H1 (cell line): ENCODE measurements around the gene CRNKL1. TPM values are rescaled to one million over a fixed set of nuclear protein-coding genes. Genes with fewer than 3 reads are reported as not detected.

Experiments used
- CTCF ChIA-PET: fragments of 300-600 bp; sonication (Branson Sonifier 250); formaldehyde crosslinking; loops from one replicate; lab custom pipeline; 2021; ENCODE audit not compliant: partially characterized antibody; lab: Charles Lee
- POLR2A ChIA-PET: fragments of 300-600 bp; sonication (Branson Sonifier 250); formaldehyde crosslinking; loops from one replicate; lab custom pipeline; 2021; ENCODE audit warnings: inconsistent platforms; ENCODE audit not compliant: partially characterized antibody; lab: Charles Lee
- DNase-seq, 2 experiments: peaks; one replicate each; pipeline versions ENCODE4 v3.0.0 to v3.0.0-alpha.2; 2010 to 2022; ENCODE audit warnings: low spot score in 2 of 2, low read depth in 1 of 2, mixed read lengths in 1 of 2
- FAIRE-seq: peaks from 2 replicates; lab custom pipeline; 2011; peaks lifted over from hg19 to GRCh38; lab: Jason Lieb, UNC
- H2AFZ ChIP-seq: 2 replicates; pipeline ENCODE4 v1.8.1; 2012; ENCODE audit warnings: low read length, inconsistent platforms
- H2AK5ac ChIP-seq: 2 replicates; pipeline ENCODE4 v1.6.1; 2013; ENCODE audit warnings: low read depth, low read length
- H2BK120ac ChIP-seq: replicated peaks from 2 replicates; pipeline ENCODE3; 2013; ENCODE audit warnings: low read depth, low read length, inconsistent platforms
- H2BK12ac ChIP-seq: 2 replicates; pipeline ENCODE4 v1.6.1; 2013; ENCODE audit warnings: low read depth, low read length
- H2BK15ac ChIP-seq: 2 replicates; pipeline ENCODE4 v1.6.1; 2013; ENCODE audit warnings: low read length
- H2BK20ac ChIP-seq: 2 replicates; pipeline ENCODE4 v1.6.1; 2013; ENCODE audit warnings: low read length
- H2BK5ac ChIP-seq: 2 replicates; pipeline ENCODE4 v1.6.1; 2013; ENCODE audit warnings: low read depth, low read length
- H3K14ac ChIP-seq: 2 replicates; pipeline ENCODE4 v1.6.1; 2013; ENCODE audit warnings: inconsistent platforms; ENCODE audit not compliant: insufficient read length
- H3K18ac ChIP-seq: 2 replicates; pipeline ENCODE4 v1.6.1; 2013; ENCODE audit warnings: low read length; ENCODE audit errors: extremely low read depth
- H3K23ac ChIP-seq: 2 replicates; pipeline ENCODE4 v1.6.1; 2013; ENCODE audit warnings: inconsistent platforms; ENCODE audit not compliant: insufficient read length
- H3K23me2 ChIP-seq: 2 replicates; pipeline ENCODE4 v1.6.1; 2013; ENCODE audit warnings: low read depth, low read length
- H3K27ac ChIP-seq: 2 replicates; pipeline ENCODE4 v1.6.1; 2011; ENCODE audit warnings: low read depth, low read length, inconsistent platforms
- H3K27me3 ChIP-seq, 4 experiments: replicated peaks in 1 of 4; 1 replicate in 1 of 4; 2 replicates in 3 of 4; pipeline versions ENCODE4 v1.6.1 to v1.8.1; 2011 to 2013; ENCODE audit warnings: low read length in 3 of 4, mild to moderate bottlenecking in 3 of 4, inconsistent platforms in 2 of 4, mixed read lengths in 2 of 4, moderate library complexity in 1 of 4; ENCODE audit not compliant: control insufficient read depth in 3 of 4, insufficient read depth in 3 of 4; ENCODE audit errors: extremely low read depth in 1 of 4
- H3K36me3 ChIP-seq, 4 experiments: 2 replicates each; pipeline versions ENCODE4 v1.6.1 to v1.8.1; 2011 to 2013; ENCODE audit warnings: mild to moderate bottlenecking in 4 of 4, low read length in 3 of 4, moderate library complexity in 2 of 4, control low read depth in 1 of 4, inconsistent platforms in 1 of 4; ENCODE audit not compliant: insufficient read depth in 4 of 4, control insufficient read depth in 2 of 4
- H3K4ac ChIP-seq: replicated peaks from 2 replicates; pipeline ENCODE3; 2013; ENCODE audit warnings: low read length, low read depth, mixed read lengths, inconsistent platforms; ENCODE audit not compliant: insufficient read length
- H3K4me1 ChIP-seq, 4 experiments: replicated peaks in 1 of 4; 1 replicate in 1 of 4; 2 replicates in 3 of 4; pipeline versions ENCODE4 v1.6.1 to v1.8.1; 2011 to 2013; ENCODE audit warnings: low read length in 3 of 4, inconsistent platforms in 2 of 4, mixed read lengths in 1 of 4; ENCODE audit not compliant: insufficient read depth in 4 of 4, control insufficient read depth in 3 of 4
- H3K4me2 ChIP-seq, 2 experiments: 2 replicates each; pipeline versions ENCODE4 v1.6.1 to v1.8.1; 2011 to 2013; ENCODE audit warnings: low read depth in 2 of 2, low read length in 2 of 2, control low read depth in 1 of 2, inconsistent platforms in 1 of 2, mild to moderate bottlenecking in 1 of 2; ENCODE audit not compliant: insufficient read depth in 1 of 2
- H3K4me3 ChIP-seq, 4 experiments: fragments of 200-600, 300-600 bp in 1 of 4; sonication (generic), shearing (Covaris generic), sonication (Bioruptor Twin) in 1 of 4; 2 replicates each; pipeline versions ENCODE4 v1.5.1 to v1.8.1; 2011 to 2016; ENCODE audit warnings: low read length in 4 of 4, low read depth in 3 of 4, control low read depth in 2 of 4, inconsistent platforms in 2 of 4, mild to moderate bottlenecking in 2 of 4, mixed read lengths in 1 of 4, moderate library complexity in 1 of 4; ENCODE audit not compliant: insufficient read depth in 2 of 4; ENCODE audit errors: extremely low read depth in 1 of 4
- H3K56ac ChIP-seq: replicated peaks from 2 replicates; pipeline ENCODE3; 2013; ENCODE audit warnings: low read depth, mild to moderate bottlenecking, mixed read lengths, low read length, inconsistent platforms; ENCODE audit not compliant: insufficient read length
- H3K79me1 ChIP-seq: 2 replicates; pipeline ENCODE4 v1.6.1; 2013; ENCODE audit warnings: low read depth, low read length, control low read depth
- H3K79me2 ChIP-seq, 2 experiments: 2 replicates each; pipeline versions ENCODE4 v1.6.1 to v1.8.1; 2012 to 2013; ENCODE audit warnings: low read length in 2 of 2, mild to moderate bottlenecking in 2 of 2, inconsistent platforms in 1 of 2; ENCODE audit not compliant: insufficient read depth in 2 of 2, control insufficient read depth in 1 of 2
- H3K9ac ChIP-seq, 4 experiments: replicated peaks in 1 of 4; 1 replicate in 1 of 4; 2 replicates in 3 of 4; pipeline versions ENCODE4 v1.6.1 to v1.8.1; 2011 to 2013; ENCODE audit warnings: low read depth in 3 of 4, low read length in 3 of 4, control low read depth in 2 of 4, mild to moderate bottlenecking in 2 of 4, moderate library complexity in 2 of 4, inconsistent platforms in 1 of 4; ENCODE audit errors: extremely low read depth in 1 of 4
- H3K9me3 ChIP-seq, 2 experiments: 2 replicates each; pipeline versions ENCODE4 v1.6.1 to v1.8.1; 2012 to 2013; ENCODE audit warnings: mild to moderate bottlenecking in 2 of 2, moderate library complexity in 2 of 2, control low read depth in 1 of 2, inconsistent platforms in 1 of 2, low read depth in 1 of 2, low read length in 1 of 2, mixed read lengths in 1 of 2; ENCODE audit not compliant: insufficient read depth in 2 of 2
- H4K20me1 ChIP-seq, 2 experiments: replicated peaks in 1 of 2; 2 replicates each; pipeline versions ENCODE3 to v1.8.1; 2011 to 2013; ENCODE audit warnings: inconsistent platforms in 2 of 2, low read length in 2 of 2, mild to moderate bottlenecking in 1 of 2; ENCODE audit not compliant: insufficient read depth in 2 of 2, control insufficient read depth in 1 of 2
- H4K5ac ChIP-seq: 2 replicates; pipeline ENCODE4 v1.6.1; 2013; ENCODE audit warnings: low read length, low read depth, mixed read lengths, inconsistent platforms; ENCODE audit not compliant: insufficient read length
- H4K8ac ChIP-seq: 2 replicates; pipeline ENCODE4 v1.8.0; 2013; ENCODE audit warnings: mild to moderate bottlenecking, moderate library complexity, low read length, inconsistent platforms; ENCODE audit not compliant: insufficient read depth; ENCODE audit errors: extremely low read depth
- H4K91ac ChIP-seq: replicated peaks from 2 replicates; pipeline ENCODE3; 2013; ENCODE audit warnings: low read length, mixed read lengths, inconsistent platforms; ENCODE audit not compliant: insufficient read length
- CBX5 ChIP-seq: fragments of 300-800, 300-1000 bp; sonication (generic); IDR thresholded peaks from 2 replicates; pipeline ENCODE4 v1.7.1; 2016; ENCODE audit warnings: antibody characterized with exemption, low read length, low read depth
- CBX8 ChIP-seq: fragments of 300-800, 300-1000 bp; sonication (generic); IDR thresholded peaks from 2 replicates; pipeline ENCODE4 v1.7.1; 2016; ENCODE audit warnings: low read depth, low read length, borderline replicate concordance
- CEBPB ChIP-seq: IDR thresholded peaks from 2 replicates; pipeline ENCODE4 v1.6.1; 2012; ENCODE audit warnings: low read depth, low read length
- FOSL1 ChIP-seq: IDR thresholded peaks from 2 replicates; pipeline ENCODE4 v1.6.1; 2011; ENCODE audit warnings: mild to moderate bottlenecking, low read depth, low read length, moderate library complexity; ENCODE audit not compliant: insufficient read depth
- GTF2F1 ChIP-seq: IDR thresholded peaks from 2 replicates; pipeline ENCODE4 v1.6.1; 2012; ENCODE audit warnings: low read depth, low read length, improper control_type of control experiment, borderline replicate concordance
- JUN ChIP-seq: IDR thresholded peaks from 2 replicates; pipeline ENCODE4 v1.6.1; 2011; ENCODE audit warnings: low read depth, mild to moderate bottlenecking, improper control_type of control experiment, low read length
- JUND ChIP-seq: IDR thresholded peaks from 2 replicates; pipeline ENCODE4 v1.6.1; 2011; ENCODE audit warnings: mild to moderate bottlenecking, improper control_type of control experiment, low read length
- POU5F1 ChIP-seq: IDR thresholded peaks from 2 replicates; pipeline ENCODE4 v1.6.1; 2011; ENCODE audit warnings: low read depth, mild to moderate bottlenecking, low read length, moderate library complexity
- RBBP5 ChIP-seq: IDR thresholded peaks from 2 replicates; pipeline ENCODE4 v1.7.1; 2012; ENCODE audit warnings: low read depth, mild to moderate bottlenecking, inconsistent platforms, low read length, moderate library complexity, borderline replicate concordance
- RXRA ChIP-seq: IDR thresholded peaks from 2 replicates; pipeline ENCODE4 v1.6.1; 2011; ENCODE audit warnings: low read depth, mild to moderate bottlenecking, low read length, moderate library complexity; ENCODE audit not compliant: insufficient read depth
- SAP30 ChIP-seq: fragments of 300-600 bp; sonication (generic); IDR thresholded peaks from 2 replicates; pipeline ENCODE4 v1.7.1; 2012; ENCODE audit warnings: low read length, moderate library complexity, mild to moderate bottlenecking, inconsistent platforms; ENCODE audit not compliant: insufficient read depth, insufficient replicate concordance
- SIX5 ChIP-seq: IDR thresholded peaks from 2 replicates; pipeline ENCODE4 v1.6.1; 2011; ENCODE audit warnings: mild to moderate bottlenecking, low read depth, low read length
- SP4 ChIP-seq: IDR thresholded peaks from 2 replicates; pipeline ENCODE4 v1.6.1; 2012; ENCODE audit warnings: low read length, inconsistent platforms
- SUZ12 ChIP-seq: fragments of 200-600 bp; sonication (generic); IDR thresholded peaks from 2 replicates; pipeline ENCODE4 v1.6.1; 2012; ENCODE audit warnings: mild to moderate bottlenecking, inconsistent platforms, low read length, moderate library complexity, mixed read lengths
- TAF1 ChIP-seq: IDR thresholded peaks from 2 replicates; pipeline ENCODE4 v1.6.1; 2011; ENCODE audit warnings: mild to moderate bottlenecking, low read depth, low read length
- YY1 ChIP-seq: IDR thresholded peaks from 2 replicates; pipeline ENCODE4 v1.6.1; 2011; ENCODE audit warnings: low read depth, mild to moderate bottlenecking, low read length
- ZNF274 ChIP-seq: IDR thresholded peaks from 2 replicates; pipeline ENCODE4 v1.7.0; 2012; ENCODE audit warnings: low read length, borderline replicate concordance; ENCODE audit errors: extremely low read depth
- WGBS, 2 experiments: shearing (Covaris generic) in 1 of 2; methylation state at CpG; one replicate each; pipeline versions ENCODE4 v1.1.6 to v1.1.7; 2013 to 2015; ENCODE audit warnings: low lambda C conversion rate in 2 of 2, mixed read lengths in 2 of 2, inconsistent platforms in 1 of 2, low coverage in 1 of 2, missing lambda C conversion rate in 1 of 2; ENCODE audit not compliant: insufficient replicate concordance in 2 of 2, insufficient coverage in 1 of 2, insufficient read length in 1 of 2; ENCODE audit errors: extremely low coverage in 1 of 2, missing lambda C conversion rate in 1 of 2; 5-methylcytosine and 5-hydroxymethylcytosine counted together
- polyA plus RNA-seq, 7 experiments: library from polyadenylated mRNA; depleted of rRNA in 3 of 7; stranded (reverse) in 5 of 7; unstranded in 2 of 7; fragments of >200 nt in 5 of 7; fragments of 200-250 nt in 2 of 7; gene quantifications; 1 replicate in 5 of 7; 2 replicates in 1 of 7; 4 replicates in 1 of 7; pipeline versions ENCODE4 v1.2.1 to v1.2.3, GENCODE V29; 2011 to 2013; ENCODE audit warnings: missing spikeins in 2 of 7, mixed read lengths in 2 of 7
- total RNA-seq: library from RNA; stranded (reverse); fragmentation: NEBNext Ultra II Directional; extraction: Animal tissue kit (Norgen Biotek cat#: 25700); gene quantifications from 2 replicates; pipeline ENCODE4 v1.2.1, GENCODE V29; 2021

Gene CRNKL1
- total and polyA plus RNA-seq, 2 of the 8 experiments (the other 6 are each of a cell fraction or from before 2014, with no cell fraction given) = 4.0 to 26.5 TPM

GRCh38 chr20:19986419-19986818, 65.8 kb downstream of the CRNKL1 start:
- no peak overlapping the region for H4K8ac ChIP-seq
- no peaks in the 10 kb centered on the region for H3K79me2 ChIP-seq
- H3K4me3 ChIP-seq = no peak overlapping the region
- no peak overlapping the region for H2BK5ac ChIP-seq
- POLR2A ChIA-PET = no interaction called here
- no peak overlapping the region for H3K4ac ChIP-seq
- H2BK20ac ChIP-seq = no peak overlapping the region
- FAIRE-seq = no peak
- no peak overlapping the region for H3K56ac ChIP-seq
- H2BK15ac ChIP-seq = no peak overlapping the region
- H3K4me1 ChIP-seq = no peaks in the 10 kb centered on the region
- no peak overlapping the region for H3K9ac ChIP-seq
- no peaks in the 10 kb centered on the region for H3K9me3 ChIP-seq
- no peaks in the 10 kb centered on the region for H3K36me3 ChIP-seq
- no peak overlapping the region for H3K4me2 ChIP-seq
- no peak overlapping the region for H3K27ac ChIP-seq
- H3K23ac ChIP-seq = no peak overlapping the region
- H2AFZ ChIP-seq = no peak overlapping the region
- no peak overlapping the region for H2AK5ac ChIP-seq
- 81% methylated on average over 6 of the region's 6 CpGs; no CpG with 5 or more reads in 1 of the 2 experiments for WGBS, 2 experiments
- H3K27me3 ChIP-seq = no peaks in the 10 kb centered on the region
- no peaks in the 10 kb centered on the region for H4K20me1 ChIP-seq
- H3K23me2 ChIP-seq = no peaks in the 10 kb centered on the region
- CTCF ChIA-PET = no interaction called here
- H3K18ac ChIP-seq = no peak overlapping the region
- no peak for DNase-seq
- H3K14ac ChIP-seq = no peak overlapping the region
- no peaks in the 10 kb centered on the region for H3K79me1 ChIP-seq
- no peak overlapping the region for H2BK12ac ChIP-seq
- H2BK120ac ChIP-seq = no peak overlapping the region
- no peak overlapping the region for H4K91ac ChIP-seq
- no peak overlapping the region for H4K5ac ChIP-seq
- TF ChIP-seq SAP30 (no peak), GTF2F1 (no peak), POU5F1 (no peak), ZNF274 (no peak), CEBPB (no peak), FOSL1 (no peak), TAF1 (no peak), CBX8 (no peak), SUZ12 (no peak), SIX5 (no peak), JUN (no peak), YY1 (no peak), CBX5 (no peak), SP4 (no peak), RBBP5 (no peak), JUND (no peak), RXRA (no peak)
